ENCODE measurements around the gene TICAM2.

Gene TICAM2

DNA sequence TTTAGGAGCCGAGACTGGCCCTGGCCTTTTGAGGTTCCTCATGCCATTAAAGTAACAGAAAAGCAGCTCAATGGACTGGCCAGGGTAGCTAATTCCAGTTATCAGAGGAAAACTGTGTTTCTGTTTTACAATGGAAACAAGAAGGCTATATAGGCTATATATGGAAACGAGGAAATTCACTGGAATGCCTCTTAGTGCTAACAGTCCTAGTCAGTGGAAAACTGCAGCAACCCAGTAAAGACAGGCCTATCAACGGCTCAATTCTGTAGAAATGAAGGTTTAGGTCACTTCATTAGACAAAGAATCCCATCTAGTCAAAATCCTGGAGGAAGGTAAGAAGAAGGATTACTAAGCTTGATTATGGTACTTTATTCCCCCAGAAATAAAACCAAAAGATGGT is 3.2 kb upstream of the TICAM2 start:
- DNase-seq: no peak

DNA sequence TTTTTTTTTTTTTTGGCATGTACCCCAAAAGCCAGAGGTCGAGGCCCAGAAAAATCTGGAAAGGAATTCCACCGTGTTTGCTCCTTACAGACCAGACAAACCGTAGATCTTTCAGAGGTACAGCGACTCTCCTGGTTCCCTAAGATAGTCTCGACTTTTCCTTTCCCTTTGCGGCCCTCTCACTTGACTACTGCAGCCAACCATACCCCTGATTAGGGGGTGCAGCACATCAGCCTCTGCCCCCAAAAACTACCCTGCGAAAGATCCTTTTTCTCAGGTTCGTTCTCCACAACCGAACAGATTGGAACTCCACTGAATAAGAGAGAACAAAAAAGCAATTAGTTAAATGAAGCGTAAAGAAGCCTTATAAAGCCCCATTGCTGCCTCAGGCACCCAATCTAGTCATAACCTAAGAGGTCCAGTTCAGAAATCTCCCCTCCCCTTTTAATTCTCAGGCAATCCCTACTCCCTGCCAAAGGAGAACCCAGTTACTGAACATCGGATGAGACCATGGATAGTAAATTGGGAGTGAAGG is 379 bp upstream of the TICAM2 start:
- DNase-seq: no peak

DNA sequence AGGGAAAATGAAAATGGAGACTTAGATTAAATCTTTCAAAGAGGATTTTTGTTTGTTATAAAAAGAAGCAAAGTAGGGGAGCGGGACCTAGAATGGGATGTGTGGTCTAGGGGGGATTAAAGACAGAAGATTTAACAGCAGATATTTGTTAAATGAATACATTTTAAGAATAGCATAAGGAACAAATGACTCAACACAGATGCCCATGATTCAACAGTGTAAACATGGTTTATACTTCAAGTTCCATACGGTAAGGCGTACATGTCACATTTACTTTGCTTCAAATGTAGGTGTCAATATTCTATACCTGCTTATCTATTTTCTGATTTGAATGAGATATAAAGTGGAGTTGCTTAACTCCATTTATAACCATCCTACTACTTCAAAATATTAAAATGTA is 1.5 kb downstream of the TICAM2 start:
- no peak for DNase-seq

- DNase-seq: no peak
Observed at GRCh38 chr5:115599924-115600323, 2.4 kb downstream of the TICAM2 start.

DNA sequence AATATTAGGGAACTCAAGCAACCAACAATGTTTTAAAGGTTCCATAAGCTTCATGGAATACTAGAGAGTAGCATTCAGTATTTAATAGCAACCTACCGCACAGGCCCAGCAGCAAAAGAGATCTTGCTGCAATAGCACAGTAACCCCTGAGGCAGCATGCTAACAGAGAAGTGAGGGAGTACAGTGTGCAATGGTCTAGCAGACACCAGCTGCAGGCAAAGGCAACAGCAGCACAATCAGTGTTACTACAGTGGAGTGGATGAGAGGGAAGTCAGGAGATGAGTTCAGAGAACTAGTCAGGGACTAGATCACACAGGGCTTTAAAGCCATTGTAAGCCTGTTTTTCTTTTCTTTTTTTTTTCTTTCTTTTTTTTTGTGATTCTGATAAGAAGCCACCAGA is 2.8 kb downstream of the TICAM2 start:
- DNase-seq: peak; percentile 28

- no peak for DNase-seq
Observed at GRCh38 chr5:115594128-115595047, 7.9 kb downstream of the TICAM2 start.

- DNase-seq: no peak
Observed at GRCh38 chr5:115589043-115589442, 13.2 kb downstream of the TICAM2 start.

GRCh38 chr5:115588640-115589039 is 13.6 kb downstream of the TICAM2 start:
- DNase-seq: no peak

GRCh38 chr5:115586525-115587146 is 15.6 kb downstream of the TICAM2 start:
- DNase-seq: peak; percentile 43

DNA sequence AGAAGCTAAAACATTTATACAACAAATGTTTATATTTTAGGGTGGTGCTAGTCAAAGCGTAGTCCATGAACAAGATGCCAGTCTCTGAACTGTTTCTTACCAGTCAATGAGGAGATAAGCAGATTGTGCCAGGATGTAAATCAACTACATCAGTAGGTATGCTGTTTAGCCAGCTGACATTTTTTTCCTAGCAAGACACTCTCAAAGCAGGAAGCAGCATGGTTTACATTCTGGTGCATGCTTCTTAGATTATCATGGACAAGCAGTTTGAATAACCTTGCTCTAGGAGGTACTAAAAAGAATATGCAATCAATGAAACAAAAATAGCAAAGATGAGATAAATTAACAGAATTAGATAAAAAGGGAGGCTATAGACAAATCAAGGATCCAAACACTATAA is 17.0 kb downstream of the TICAM2 start:
- DNase-seq: no peak

DNA sequence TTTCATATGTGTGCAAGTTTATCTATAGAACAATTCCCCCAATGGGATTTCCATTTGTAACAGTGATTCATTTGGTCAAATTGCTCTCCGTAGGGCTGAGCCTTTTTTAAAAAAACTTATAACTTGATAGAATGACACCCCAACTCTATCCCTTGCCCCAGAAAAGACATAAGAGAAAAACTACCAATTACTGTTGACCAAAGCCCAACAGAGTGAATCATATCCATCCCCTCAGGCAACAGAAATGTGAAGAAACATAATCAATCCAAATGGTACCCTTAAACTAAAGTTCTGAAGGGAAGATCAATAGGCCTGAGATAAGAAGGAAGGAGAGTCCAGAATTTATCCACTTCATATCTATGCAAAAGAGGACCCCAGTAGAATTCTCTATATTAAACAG is 17.8 kb downstream of the TICAM2 start:
- no peak for DNase-seq

DNA sequence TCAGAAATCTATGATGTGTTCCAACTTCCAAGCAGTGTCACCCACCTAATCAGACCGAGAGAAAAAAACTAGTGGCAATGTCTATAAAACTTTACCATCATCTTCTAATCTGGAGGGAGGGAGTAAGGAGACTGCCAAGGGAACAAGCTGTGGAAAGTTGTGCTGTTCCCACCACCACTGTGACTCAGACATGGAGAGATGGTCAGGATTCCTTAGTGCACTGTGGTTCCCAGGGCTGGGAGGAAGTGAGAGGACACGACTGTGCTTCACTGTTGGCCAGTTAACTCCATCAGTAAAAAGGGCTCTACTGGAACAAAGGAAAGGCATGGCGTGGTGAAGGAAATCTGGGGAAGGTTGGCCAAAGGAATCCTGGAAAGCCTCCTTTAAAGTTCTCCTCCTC is 18.8 kb downstream of the TICAM2 start:
- DNase-seq: no peak

DNA sequence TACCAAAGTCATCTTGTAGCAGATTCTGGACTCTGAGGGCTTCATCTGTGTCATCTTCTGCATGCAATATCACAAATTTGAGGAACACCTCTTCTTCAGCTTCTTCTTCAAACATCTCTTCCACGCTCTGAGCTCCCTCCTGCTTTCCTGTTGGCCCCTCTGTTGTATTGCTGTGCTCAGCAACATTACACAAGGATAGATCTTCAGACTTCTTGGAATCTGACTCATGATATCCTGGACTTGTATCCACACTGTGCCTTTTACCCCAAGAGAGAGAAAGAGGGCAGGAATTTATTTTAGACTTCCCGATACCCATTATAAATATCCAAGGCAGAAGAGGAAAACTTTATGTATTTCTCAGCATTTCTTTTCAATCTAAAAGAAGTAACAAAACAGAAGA is 21.3 kb downstream of the TICAM2 start:
- no peak for DNase-seq

DNA sequence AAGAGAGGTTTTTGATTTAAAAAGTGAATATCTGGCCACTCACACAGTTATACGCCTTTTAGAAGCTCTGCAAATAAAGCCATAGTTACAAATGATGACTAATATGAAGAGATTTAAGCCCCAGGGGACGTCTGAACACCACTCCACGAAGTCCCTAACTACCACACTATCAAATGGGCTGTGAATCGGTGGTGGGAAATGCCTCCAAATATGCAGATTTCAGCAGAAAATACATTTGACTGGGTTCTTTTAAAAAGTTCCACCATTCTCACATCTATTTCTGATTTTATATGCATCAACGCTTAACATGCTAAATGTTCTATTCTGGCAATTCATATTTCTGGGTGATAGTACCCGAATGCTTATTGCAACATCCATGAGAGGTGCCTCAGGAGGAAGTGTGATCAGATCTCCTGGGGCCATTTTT is 22.5 kb downstream of the TICAM2 start:
- DNase-seq: no peak

GRCh38 chr5:115579216-115579615 is 23.1 kb downstream of the TICAM2 start:
- DNase-seq: no peak

GRCh38 chr5:115578657-115579056 is 23.6 kb downstream of the TICAM2 start:
- DNase-seq: no peak

DNA sequence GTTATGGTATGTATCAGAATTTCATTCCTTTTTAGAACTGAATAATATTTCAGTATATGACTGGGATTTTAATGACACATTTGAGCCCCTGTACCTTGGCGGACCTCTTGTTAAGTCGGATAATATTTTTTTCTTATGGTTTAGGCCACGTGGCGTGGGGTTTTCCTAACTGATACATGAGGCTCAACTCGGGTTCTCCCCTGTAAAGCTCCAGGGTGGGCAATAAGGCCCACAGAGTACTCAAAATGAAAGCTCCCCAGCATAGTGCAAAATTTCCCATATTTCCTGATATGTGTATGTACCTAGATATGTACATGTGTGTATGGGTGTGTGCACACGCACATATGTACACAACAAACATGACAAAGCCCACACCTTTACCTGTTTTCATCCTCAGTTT is 24.5 kb downstream of the TICAM2 start:
- no peak for DNase-seq

DNA sequence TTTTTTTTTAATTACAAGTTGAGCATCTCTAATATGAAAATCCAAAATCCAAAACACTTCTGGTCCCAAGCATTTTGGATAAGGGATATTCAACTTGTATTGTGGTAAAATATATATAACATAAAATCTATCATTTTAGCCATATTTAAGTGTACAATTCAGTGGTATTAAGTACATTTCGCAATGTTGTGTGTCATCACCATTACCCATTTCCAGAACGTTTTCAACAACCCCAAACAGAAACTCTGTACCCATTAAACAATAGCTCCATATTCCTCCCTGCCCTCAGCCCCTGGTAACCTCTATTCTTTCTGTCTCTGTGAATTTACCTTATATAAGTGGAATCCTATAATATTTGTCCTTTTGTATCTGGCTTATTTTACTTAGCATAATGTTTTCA is 24.9 kb downstream of the TICAM2 start:
- DNase-seq: no peak

- no peak for DNase-seq
Observed at GRCh38 chr5:115575167-115576070, 26.9 kb downstream of the TICAM2 start.

DNA sequence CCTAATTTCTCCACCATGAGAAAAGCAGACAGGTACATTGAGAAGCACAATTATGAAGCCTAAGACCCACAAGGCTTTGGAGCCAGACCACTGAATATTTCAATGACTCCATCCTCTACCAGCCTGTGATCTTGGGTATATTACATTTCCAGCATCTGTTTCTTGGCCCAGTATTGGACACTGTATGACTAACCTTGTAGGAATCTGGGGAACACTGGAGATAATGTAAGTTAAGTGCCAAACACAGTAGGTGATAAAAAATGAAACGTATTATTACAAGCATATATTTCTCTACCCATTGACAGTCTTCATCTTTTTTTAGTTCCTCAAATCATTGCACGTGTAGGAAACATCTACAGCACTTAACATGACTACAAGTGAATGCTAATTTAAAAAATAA is 29.1 kb downstream of the TICAM2 start:
- DNase-seq: no peak

DNA sequence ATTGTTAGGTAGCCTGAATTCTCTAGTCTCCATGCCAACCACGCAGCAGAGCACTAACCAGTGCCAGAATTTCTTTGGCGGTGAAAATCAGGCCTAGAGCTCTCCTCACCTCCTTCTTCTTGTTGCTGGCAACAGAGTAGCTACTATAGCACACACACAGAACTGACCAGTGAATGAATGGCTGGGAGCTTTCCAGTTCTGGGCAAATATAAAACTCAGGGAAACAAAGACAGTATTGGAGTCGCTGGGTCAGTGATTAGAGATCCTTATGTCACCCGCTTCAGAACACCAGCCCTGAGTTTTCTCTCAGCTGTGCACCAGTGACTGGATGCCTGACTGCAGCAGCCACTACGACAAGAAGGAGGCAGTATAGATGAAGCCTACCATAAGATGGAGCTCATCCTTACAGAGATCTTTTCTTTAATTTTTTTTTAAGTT is 30.8 kb downstream of the TICAM2 start:
- no peak for DNase-seq

DNA sequence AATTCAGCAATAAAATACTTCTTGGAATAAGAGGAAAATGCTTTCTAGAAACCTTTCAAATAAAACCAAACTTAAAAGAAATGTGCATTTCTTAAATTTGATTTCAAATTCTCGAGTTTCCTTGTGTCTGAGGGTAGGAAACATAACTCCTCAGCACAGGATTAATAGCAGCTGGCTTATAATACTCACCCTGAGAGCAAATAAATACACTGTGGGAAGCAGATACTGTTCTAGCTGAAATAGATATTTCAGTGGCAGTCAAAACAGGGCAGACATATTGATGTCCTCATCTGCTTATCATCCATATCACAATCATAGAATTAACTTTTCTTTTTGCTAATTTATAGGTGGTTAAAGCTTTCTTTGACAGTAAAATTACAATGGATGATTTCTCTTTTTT is 33.6 kb downstream of the TICAM2 start:
- DNase-seq: no peak

GRCh38 chr5:115565233-115565632 is 37.0 kb downstream of the TICAM2 start:
- DNase-seq: no peak

Measured in eye (tissue), 1 donor.